NCI-H460 (cell line): ENCODE measurements around the gene UBAC2. TPM values are rescaled to one million over a fixed set of nuclear protein-coding genes. Genes with fewer than 3 reads are reported as not detected.
"Not testable (repeated sequence)": the region's sequence is repeated elsewhere in the genome, so short reads cannot be mapped to it uniquely, and the experiment has no call there.

Experiments used
- DNase-seq: peaks from one replicate; pipeline ENCODE4 v3.0.0-alpha.2; 2016; ENCODE audit warnings: low read depth; ENCODE audit errors: extremely low read depth
- total RNA-seq: library from RNA; depleted of rRNA; stranded (reverse); fragments of >200 nt; shearing (Covaris generic); gene quantifications from 2 replicates; pipeline ENCODE4 v1.2.3, GENCODE V29; 2014

Gene UBAC2
- total RNA-seq, 1 experiment from 2014 or later, result 41.9 TPM

GRCh38 chr13:99385940-99386339 is 185.3 kb downstream of the UBAC2 start:
- DNase-seq, result no peak

GRCh38 chr13:99386495-99386894 is 185.8 kb downstream of the UBAC2 start:
- DNase-seq, result no peak

- DNase-seq, result peak; percentile 15
These were observed 186.5 kb downstream of the UBAC2 start for GRCh38 chr13:99386911-99387788.

GRCh38 chr13:99388334-99388923 is 187.8 kb downstream of the UBAC2 start:
- no peak for DNase-seq

GRCh38 chr13:99389094-99389493 is 188.4 kb downstream of the UBAC2 start:
- not testable (repeated sequence) for DNase-seq

GRCh38 chr13:99389520-99390304 is 189.1 kb downstream of the UBAC2 start:
- no peak for DNase-seq

- DNase-seq, result no peak
These were observed 189.9 kb downstream of the UBAC2 start for GRCh38 chr13:99390601-99391000.

- DNase-seq, result no peak
These were observed 191.3 kb downstream of the UBAC2 start for GRCh38 chr13:99391781-99392469.

GRCh38 chr13:99392470-99393135 is 191.9 kb downstream of the UBAC2 start:
- no peak for DNase-seq

- not testable (repeated sequence) for DNase-seq
These were observed 192.7 kb downstream of the UBAC2 start for GRCh38 chr13:99393391-99393790.

GRCh38 chr13:99393791-99394735 is 193.4 kb downstream of the UBAC2 start:
- no peak for DNase-seq

GRCh38 chr13:99395436-99395835 is 194.8 kb downstream of the UBAC2 start:
- no peak for DNase-seq

GRCh38 chr13:99396446-99396845 is 195.8 kb downstream of the UBAC2 start:
- no peak for DNase-seq

- DNase-seq, result no peak
These were observed 197.4 kb downstream of the UBAC2 start for GRCh38 chr13:99398071-99398470.

- DNase-seq, result no peak
These were observed 198.4 kb downstream of the UBAC2 start for GRCh38 chr13:99398916-99399622.

GRCh38 chr13:99399623-99399974 is 198.9 kb downstream of the UBAC2 start:
- no peak for DNase-seq

GRCh38 chr13:99403458-99403971 is 202.9 kb downstream of the UBAC2 start:
- DNase-seq, result no peak

- no peak for DNase-seq
These were observed 203.5 kb downstream of the UBAC2 start for GRCh38 chr13:99404005-99404755.
